Adrenal gland (tissue), 5 donors: ENCODE results near the gene RAMP1.

Experiments
- POLR2A ChIP-seq, 2 donors: fragments of 450-650 bp; IDR thresholded peaks; one replicate each; pipeline ENCODE4 v1.6.1; 2017; ENCODE audit warnings: antibody characterized with exemption in 2 of 2, mild to moderate bottlenecking in 2 of 2, moderate library complexity in 1 of 2
- TF ChIP-seq, protein P1 (sequence below), 6 experiments: fragments of 450-650 bp in 4 of 6; fragments of 200-600 bp in 2 of 6; sonication (generic) in 1 of 6; IDR thresholded peaks; 1 replicate in 5 of 6; 2 replicates in 1 of 6; pipeline versions ENCODE4 v1.5.1 to v1.8.0; 2016 to 2021; ENCODE audit warnings: antibody characterized with exemption in 6 of 6, mild to moderate bottlenecking in 2 of 6, moderate library complexity in 1 of 6
- donor health status: DM: no; HTN: no; CAD: no.

DNA sequence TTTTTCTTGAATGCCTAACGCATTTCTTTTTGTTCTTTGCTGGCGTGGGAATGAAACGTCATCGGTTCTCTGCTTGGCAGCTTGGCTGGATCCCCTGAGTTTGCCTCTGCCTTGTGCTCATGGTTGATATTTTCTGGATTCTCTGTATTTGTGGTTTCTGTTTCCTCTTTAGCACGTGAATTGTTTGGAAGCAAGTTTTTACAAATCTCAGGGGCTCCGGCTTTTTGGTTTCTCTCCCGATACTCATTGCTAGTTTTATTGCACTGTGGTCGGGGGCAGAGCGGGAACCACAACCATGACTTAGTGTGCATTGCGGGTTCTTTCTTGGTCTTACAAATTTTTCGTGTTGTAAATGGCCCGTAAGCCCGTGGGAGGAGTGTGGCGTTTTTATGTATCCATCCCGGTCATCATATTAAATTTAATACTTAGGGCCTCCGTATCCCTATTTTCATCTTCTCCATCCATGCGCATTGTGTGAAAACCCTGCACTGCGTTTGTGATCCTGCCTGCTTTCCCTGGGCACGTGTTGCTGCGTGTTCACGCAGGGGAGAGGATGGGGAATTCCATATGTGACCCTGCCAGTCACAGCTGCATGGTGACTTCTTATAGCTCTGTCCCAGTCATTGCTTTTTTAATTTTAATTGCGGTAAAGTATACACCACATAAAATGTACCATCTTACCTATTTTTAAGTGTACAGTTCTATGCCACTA, 9.4 kb downstream of the RAMP1 start:
- TF ChIP-seq, protein P1, sequence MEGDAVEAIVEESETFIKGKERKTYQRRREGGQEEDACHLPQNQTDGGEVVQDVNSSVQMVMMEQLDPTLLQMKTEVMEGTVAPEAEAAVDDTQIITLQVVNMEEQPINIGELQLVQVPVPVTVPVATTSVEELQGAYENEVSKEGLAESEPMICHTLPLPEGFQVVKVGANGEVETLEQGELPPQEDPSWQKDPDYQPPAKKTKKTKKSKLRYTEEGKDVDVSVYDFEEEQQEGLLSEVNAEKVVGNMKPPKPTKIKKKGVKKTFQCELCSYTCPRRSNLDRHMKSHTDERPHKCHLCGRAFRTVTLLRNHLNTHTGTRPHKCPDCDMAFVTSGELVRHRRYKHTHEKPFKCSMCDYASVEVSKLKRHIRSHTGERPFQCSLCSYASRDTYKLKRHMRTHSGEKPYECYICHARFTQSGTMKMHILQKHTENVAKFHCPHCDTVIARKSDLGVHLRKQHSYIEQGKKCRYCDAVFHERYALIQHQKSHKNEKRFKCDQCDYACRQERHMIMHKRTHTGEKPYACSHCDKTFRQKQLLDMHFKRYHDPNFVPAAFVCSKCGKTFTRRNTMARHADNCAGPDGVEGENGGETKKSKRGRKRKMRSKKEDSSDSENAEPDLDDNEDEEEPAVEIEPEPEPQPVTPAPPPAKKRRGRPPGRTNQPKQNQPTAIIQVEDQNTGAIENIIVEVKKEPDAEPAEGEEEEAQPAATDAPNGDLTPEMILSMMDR (IDR thresholded peaks at IDR 0.05): no peak
- TF ChIP-seq POLR2A (IDR thresholded peaks at IDR 0.05): no peak
